Keratinocyte (primary cell): ENCODE results near the gene FRMD4B. TPM values are rescaled to one million over a fixed set of nuclear protein-coding genes. Genes with fewer than 3 reads are reported as not detected.

Experiments
- DNase-seq: peaks from one replicate; pipeline ENCODE4 v3.0.0-alpha.2; 2011; ENCODE audit warnings: low read depth, missing footprints, low spot score
- FAIRE-seq: peaks from 2 replicates; lab custom pipeline; 2011; peaks lifted over from hg19 to GRCh38; lab: Jason Lieb, UNC
- H2AFZ ChIP-seq: 2 replicates; pipeline ENCODE4 v1.6.0; 2012; ENCODE audit warnings: low read length, control low read depth, inconsistent platforms; ENCODE audit not compliant: control insufficient read depth
- H3K27ac ChIP-seq: 2 replicates; pipeline ENCODE4 v1.5.1; 2011; ENCODE audit warnings: low read length; ENCODE audit not compliant: control insufficient read depth, insufficient read depth
- H3K27me3 ChIP-seq: 3 replicates; pipeline ENCODE4 v1.6.0; 2011; ENCODE audit warnings: low read length; ENCODE audit not compliant: control insufficient read depth, insufficient read depth; ENCODE audit errors: extremely low read depth
- H3K36me3 ChIP-seq, 2 experiments: 2 replicates in 1 of 2; 3 replicates in 1 of 2; pipeline ENCODE4 v1.5.1; 2011; ENCODE audit warnings: low read length in 2 of 2, mild to moderate bottlenecking in 1 of 2; ENCODE audit not compliant: control insufficient read depth in 2 of 2, insufficient read depth in 2 of 2; ENCODE audit errors: extremely low read depth in 1 of 2
- H3K4me1 ChIP-seq: 3 replicates; pipeline ENCODE4 v1.5.1; 2011; ENCODE audit warnings: low read length; ENCODE audit not compliant: control insufficient read depth, insufficient read depth; ENCODE audit errors: extremely low read depth
- H3K4me2 ChIP-seq: 3 replicates; pipeline ENCODE4 v1.6.0; 2011; ENCODE audit warnings: low read depth, low read length; ENCODE audit not compliant: control insufficient read depth, insufficient read depth; ENCODE audit errors: extremely low read depth
- H3K4me3 ChIP-seq, 3 experiments: fragments of 200-600 bp in 1 of 3; sonication (generic) in 1 of 3; 2 replicates in 2 of 3; 3 replicates in 1 of 3; pipeline ENCODE4 v1.5.1; 2011 to 2016; ENCODE audit warnings: low read length in 3 of 3, mild to moderate bottlenecking in 3 of 3, control low read depth in 2 of 3, inconsistent platforms in 1 of 3, low read depth in 1 of 3, mixed read lengths in 1 of 3, mixed run types in 1 of 3, moderate library complexity in 1 of 3; ENCODE audit not compliant: control insufficient read depth in 2 of 3, insufficient read depth in 2 of 3; ENCODE audit errors: extremely low read depth in 1 of 3
- H3K79me2 ChIP-seq: 2 replicates; pipeline ENCODE4 v1.6.0; 2012; ENCODE audit warnings: low read length; ENCODE audit not compliant: control insufficient read depth, insufficient read depth
- H3K9ac ChIP-seq: 3 replicates; pipeline ENCODE4 v1.6.0; 2011; ENCODE audit warnings: low read length; ENCODE audit not compliant: control insufficient read depth, insufficient read depth; ENCODE audit errors: extremely low read depth
- H3K9me1 ChIP-seq: 3 replicates; pipeline ENCODE4 v1.6.0; 2011; ENCODE audit warnings: low read length; ENCODE audit not compliant: control insufficient read depth, insufficient read depth; ENCODE audit errors: extremely low read depth
- H3K9me3 ChIP-seq: 2 replicates; pipeline ENCODE4 v1.5.1; 2012; ENCODE audit warnings: low read depth, low read length; ENCODE audit not compliant: control insufficient read depth
- H4K20me1 ChIP-seq: 3 replicates; pipeline ENCODE4 v1.6.0; 2011; ENCODE audit warnings: low read length; ENCODE audit not compliant: control insufficient read depth, insufficient read depth; ENCODE audit errors: extremely low read depth
- CTCF ChIP-seq, 3 experiments: IDR thresholded peaks in 1 of 3; conservative IDR thresholded peaks in 1 of 3; optimal IDR thresholded peaks in 1 of 3; 2 replicates in 2 of 3; 3 replicates in 1 of 3; pipeline versions ENCODE3 to v1.5.1; 2011; ENCODE audit warnings: low read length in 3 of 3, mild to moderate bottlenecking in 3 of 3, moderate library complexity in 2 of 3, control low read depth in 1 of 3, inconsistent platforms in 1 of 3; ENCODE audit not compliant: insufficient read depth in 2 of 3; ENCODE audit errors: extremely low read depth in 1 of 3
- EZH2 ChIP-seq: IDR thresholded peaks from one replicate; pipeline ENCODE4 v1.6.1; 2012; ENCODE audit warnings: inconsistent platforms, mild to moderate bottlenecking, low read length, moderate library complexity
- dilution Hi-C: fragments of 300-500 bp; cut with MboI; formaldehyde crosslinking; loops from one replicate; pipeline ENCODE4 v1.7.0; 2020; ENCODE audit warnings: low sequenced_read_pairs; ENCODE audit not compliant: extremely low pct_ligation_motif_present
- polyA plus RNA-seq, 5 experiments: library from polyadenylated mRNA; depleted of rRNA in 3 of 5; stranded (reverse) in 3 of 5; stranded (forward) in 1 of 5; unstranded in 1 of 5; fragments of >200 nt; gene quantifications; 1 replicate in 1 of 5; 2 replicates in 3 of 5; 3 replicates in 1 of 5; pipeline versions ENCODE4 v1.2.1 to v1.2.3, GENCODE V29; 2011 to 2012; ENCODE audit warnings: missing spikeins in 2 of 5, low read depth in 1 of 5, low replicate concordance in 1 of 5

Gene FRMD4B
- polyA plus RNA-seq, 1 donor (not counting 4 experiments of a cell fraction or from before 2014, with no cell fraction given) = 48.3 TPM

- FAIRE-seq = peak; percentile 20
These were observed 259.7 kb downstream of the FRMD4B start for GRCh38 chr3:69126216-69126615.

GRCh38 chr3:69122403-69122802 lies 263.5 kb downstream of the FRMD4B start, which contains the start of gene LMOD3:
Gene LMOD3, minus strand, starts transcription at chr3:69122595. Its CDS starts 209 bp downstream, at chr3:69122386.
- Histone ChIP-seq H3K4me3 (no peak within 1 kb of the TSS), H3K27me3 (no peaks in the 10 kb centered on the region), H3K4me1 (no peaks in the 10 kb centered on the region), H3K4me2 (no peak within 1 kb of the TSS), H3K79me2 (no peaks in the 10 kb centered on the region), H2AFZ (no peak within 1 kb of the TSS), H3K27ac (no peak within 1 kb of the TSS), H3K9me3 (no peaks in the 10 kb centered on the region), H4K20me1 (no peaks in the 10 kb centered on the region), H3K9ac (no peak within 1 kb of the TSS), H3K9me1 (no peaks in the 10 kb centered on the region), H3K36me3 (no peaks in the 10 kb centered on the region)
- DNase-seq (no peak), FAIRE-seq (no peak)
- dilution Hi-C loops = no loop called here
- no peak for TF ChIP-seq EZH2

More at GRCh38 chr3:69126216-69126615, 259.7 kb downstream of the FRMD4B start:
- dilution Hi-C loops = no loop called here
- H3K9me1 ChIP-seq = no peaks in the 10 kb centered on the region
- H3K36me3 ChIP-seq = no peaks in the 10 kb centered on the region
- no peak for TF ChIP-seq CTCF (optimal IDR thresholded peaks at IDR 0.05 in 1 of 3, IDR thresholded peaks at IDR 0.05 in 1 of 3, conservative IDR thresholded peaks at IDR 0.05 in 1 of 3; ENCODE audit: extremely low read depth in 1 of 3, insufficient read depth in 2 of 3, low read length in 3 of 3)
- no peak for TF ChIP-seq EZH2
- H2AFZ ChIP-seq = no peak overlapping the region
- H4K20me1 ChIP-seq = no peaks in the 10 kb centered on the region
- H3K4me2 ChIP-seq = no peak overlapping the region
- no peak for DNase-seq
- no peaks in the 10 kb centered on the region for H3K27me3 ChIP-seq
- H3K27ac ChIP-seq = no peak overlapping the region
- no peak overlapping the region for H3K9ac ChIP-seq
- no peak overlapping the region for H3K4me3 ChIP-seq
- H3K4me1 ChIP-seq = no peaks in the 10 kb centered on the region
- H3K9me3 ChIP-seq = no peaks in the 10 kb centered on the region
- H3K79me2 ChIP-seq = no peaks in the 10 kb centered on the region

- no peaks in the 10 kb centered on the region for H3K36me3 ChIP-seq
- H3K4me3 ChIP-seq = no peak overlapping the region
- no peak overlapping the region for H3K27ac ChIP-seq
- no peak for DNase-seq
- no peak for FAIRE-seq
- TF ChIP-seq CTCF (optimal IDR thresholded peaks at IDR 0.05 in 1 of 3, IDR thresholded peaks at IDR 0.05 in 1 of 3, conservative IDR thresholded peaks at IDR 0.05 in 1 of 3; ENCODE audit: extremely low read depth in 1 of 3, insufficient read depth in 2 of 3, low read length in 3 of 3) = no peak
- TF ChIP-seq EZH2 = no peak
- H4K20me1 ChIP-seq = no peaks in the 10 kb centered on the region
- H3K27me3 ChIP-seq = no peaks in the 10 kb centered on the region
- H3K4me2 ChIP-seq = no peak overlapping the region
- H3K9me3 ChIP-seq = no peaks in the 10 kb centered on the region
- dilution Hi-C loops = no loop called here
- no peaks in the 10 kb centered on the region for H3K9me1 ChIP-seq
- no peak overlapping the region for H2AFZ ChIP-seq
- H3K9ac ChIP-seq = no peak overlapping the region
- H3K4me1 ChIP-seq = peaks cover 3% of the 10 kb centered on the region
- no peaks in the 10 kb centered on the region for H3K79me2 ChIP-seq
These were observed 263.9 kb downstream of the FRMD4B start for GRCh38 chr3:69121950-69122349.
